ENCODE results near the gene PTPRN2.
"Not testable (repeated sequence)": the region's sequence is repeated elsewhere in the genome, so short reads cannot be mapped to it uniquely, and the experiment has no call there.

PTPRN2 gene

DNA sequence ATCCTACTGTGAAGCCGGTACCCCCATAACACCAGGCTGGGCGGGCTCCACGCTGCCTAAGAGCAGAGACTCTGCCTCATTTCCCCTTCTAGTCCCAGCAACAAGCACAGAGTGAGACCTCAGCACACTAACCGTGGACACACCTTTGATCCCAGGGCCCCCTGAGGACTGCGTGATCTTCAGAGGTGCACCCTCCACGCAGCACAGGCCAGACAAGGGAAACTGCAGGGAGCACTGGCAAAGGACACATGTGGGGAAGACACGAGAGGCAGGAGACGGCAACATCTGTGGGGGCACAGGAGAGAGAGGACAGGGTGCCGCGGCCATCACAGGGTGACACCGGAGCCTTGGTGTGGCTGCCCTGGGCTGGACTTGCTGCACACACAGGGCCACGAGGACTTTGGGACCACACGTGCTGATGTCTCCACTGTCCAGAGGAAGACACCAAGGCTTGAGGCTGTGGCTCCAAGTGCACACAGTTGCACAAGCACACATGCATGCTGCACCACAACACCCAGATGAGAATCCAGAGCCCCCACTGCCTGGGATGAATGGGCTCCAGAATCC, 128.8 kb downstream of the PTPRN2 start:
- no peak for DNase-seq
- in situ Hi-C loops (cut with MboI; ENCODE audit: low pct_unique_long_range_greater_than_20kb, low sequenced_read_pairs) = no loop called here

DNA sequence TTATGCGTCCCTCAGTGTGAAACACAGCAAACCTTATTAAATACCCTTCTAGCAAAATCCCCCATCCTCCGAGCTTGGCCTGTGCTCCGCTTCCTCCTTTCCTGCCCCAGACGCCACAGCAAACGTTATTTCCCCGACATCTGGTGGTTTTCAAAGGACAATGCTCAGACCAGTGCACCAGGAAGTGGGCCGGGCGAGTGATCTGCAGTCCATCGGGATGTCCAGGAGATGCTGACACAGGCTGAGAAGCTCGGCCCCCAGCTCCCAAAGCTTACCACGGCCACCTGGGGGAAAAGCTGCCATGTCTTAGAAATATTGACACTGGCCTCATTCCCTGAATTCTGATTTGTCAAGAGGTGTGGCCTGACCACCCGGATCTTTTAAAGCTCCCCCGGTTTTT, 129.5 kb downstream of the PTPRN2 start:
- in situ Hi-C loops (cut with MboI; ENCODE audit: low pct_unique_long_range_greater_than_20kb, low sequenced_read_pairs) = no loop called here

DNA sequence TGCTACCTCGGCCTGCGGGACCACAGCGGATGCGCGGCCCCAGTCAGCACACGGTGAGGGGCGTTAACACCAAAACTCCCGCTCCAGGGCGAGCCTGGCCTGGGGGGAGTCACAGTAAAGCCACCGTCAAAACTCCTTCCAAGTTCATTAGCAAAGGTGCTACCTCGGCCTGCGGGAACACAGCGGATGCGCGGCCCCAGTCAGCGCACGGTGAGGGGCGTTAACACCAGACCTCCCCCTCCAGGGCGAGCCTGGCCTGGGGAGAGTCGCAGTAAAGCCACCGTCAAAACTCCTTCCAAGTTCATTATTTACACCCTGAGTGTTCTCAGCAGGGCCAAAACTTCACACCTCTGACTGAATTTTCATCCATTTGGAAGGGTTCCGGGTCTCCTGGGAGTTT, 130.0 kb downstream of the PTPRN2 start:
- DNase-seq; in situ Hi-C loops (cut with MboI; ENCODE audit: low pct_unique_long_range_greater_than_20kb, low sequenced_read_pairs): not testable (repeated sequence)

More for the DNA sequence above, 129.5 kb downstream of the PTPRN2 start:
- DNase-seq = no peak

DNA sequence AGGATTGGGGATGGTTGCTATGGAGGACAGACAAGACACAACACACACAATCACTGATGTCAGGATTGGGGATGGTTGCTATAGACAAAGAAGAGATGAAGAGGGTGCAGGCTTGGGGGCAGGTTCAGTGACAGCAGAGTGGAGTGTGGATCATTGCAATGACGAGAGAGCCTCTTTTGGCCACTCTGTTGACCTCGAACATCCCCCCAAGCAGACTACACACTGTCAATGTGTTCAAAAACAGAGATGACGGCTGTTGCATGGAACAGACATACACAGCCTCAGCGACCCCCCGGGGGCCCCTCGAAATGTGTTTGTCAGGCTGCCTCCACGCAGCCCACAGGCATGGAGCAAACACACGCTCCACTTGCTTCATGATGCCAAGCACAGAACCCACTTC, 133.0 kb downstream of the PTPRN2 start:
- no peak for DNase-seq
- in situ Hi-C loops (cut with MboI; ENCODE audit: low pct_unique_long_range_greater_than_20kb, low sequenced_read_pairs) = no loop called here

DNA sequence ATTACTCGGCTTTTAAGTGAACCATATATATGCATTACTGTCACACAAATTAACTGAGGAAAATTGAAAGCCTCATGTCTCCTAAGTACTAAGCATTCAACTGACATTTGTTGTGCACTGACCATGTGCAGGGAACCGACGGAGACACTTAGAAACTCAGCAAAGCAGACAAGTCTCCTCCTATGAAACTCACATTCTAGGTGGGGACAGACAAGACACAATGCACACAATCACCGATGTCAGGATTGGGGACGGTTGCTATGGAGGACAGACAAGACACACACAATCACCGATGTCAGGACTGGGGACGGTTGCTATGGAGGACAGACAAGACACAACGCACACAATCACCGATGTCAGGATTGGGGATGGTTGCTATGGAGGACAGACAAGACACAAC, 134.0 kb downstream of the PTPRN2 start:
- no peak for DNase-seq
- in situ Hi-C loops (cut with MboI; ENCODE audit: low pct_unique_long_range_greater_than_20kb, low sequenced_read_pairs) = no loop called here

DNA sequence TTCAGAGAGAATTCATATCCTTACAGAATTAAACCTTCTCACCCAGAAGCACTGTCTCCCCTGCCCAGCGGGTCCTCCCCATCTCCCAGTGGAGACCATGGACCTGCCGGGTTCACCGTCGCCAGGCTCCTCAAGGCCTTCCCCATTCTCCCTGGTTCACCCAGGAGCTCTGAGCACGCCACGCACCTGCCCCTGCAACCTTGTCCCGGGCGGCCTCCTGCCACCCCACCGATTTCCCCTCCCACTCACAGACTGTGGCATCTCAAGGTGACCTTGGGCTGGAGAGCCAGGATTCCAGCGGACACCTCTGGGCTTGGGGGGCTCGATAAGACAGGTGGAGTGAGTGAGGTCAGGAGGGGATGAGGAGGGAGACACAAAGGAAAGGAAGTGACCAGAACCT, 135.3 kb downstream of the PTPRN2 start:
- in situ Hi-C loops (cut with MboI; ENCODE audit: low pct_unique_long_range_greater_than_20kb, low sequenced_read_pairs) = no loop called here
- no peak for DNase-seq

DNA sequence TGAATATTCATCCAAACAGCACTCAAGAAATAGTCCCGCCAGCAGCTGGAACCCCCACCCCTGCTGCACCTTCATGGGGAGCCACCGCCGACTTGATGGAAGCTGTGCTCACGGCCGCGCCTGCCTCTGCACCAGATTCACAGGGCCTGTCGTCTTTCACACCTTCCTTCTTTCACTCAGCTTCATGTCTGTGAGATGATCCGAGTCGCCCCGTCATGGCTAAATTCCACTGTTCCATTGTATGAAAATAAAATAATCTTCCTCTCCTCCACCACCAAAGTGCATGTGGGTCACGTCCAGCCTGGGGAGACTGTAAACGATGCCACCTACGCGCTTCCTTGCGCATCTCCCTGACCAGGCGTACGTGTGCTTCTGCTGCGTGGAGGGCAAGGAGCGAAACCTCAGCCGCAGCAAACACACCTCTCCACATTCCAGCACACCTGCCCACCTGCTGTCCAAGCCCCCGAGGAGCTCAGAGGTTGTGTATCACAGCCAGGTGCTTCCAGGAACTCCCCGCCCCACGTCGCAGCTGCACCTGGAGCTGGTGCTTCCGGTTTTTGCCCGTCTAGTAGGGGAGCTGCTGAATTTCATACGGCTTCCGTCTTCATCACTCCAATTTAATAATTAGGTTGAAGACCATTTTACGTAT, 137.0 kb downstream of the PTPRN2 start:
- DNase-seq = no peak
- in situ Hi-C loops (cut with MboI; ENCODE audit: low pct_unique_long_range_greater_than_20kb, low sequenced_read_pairs) = no loop called here

DNA sequence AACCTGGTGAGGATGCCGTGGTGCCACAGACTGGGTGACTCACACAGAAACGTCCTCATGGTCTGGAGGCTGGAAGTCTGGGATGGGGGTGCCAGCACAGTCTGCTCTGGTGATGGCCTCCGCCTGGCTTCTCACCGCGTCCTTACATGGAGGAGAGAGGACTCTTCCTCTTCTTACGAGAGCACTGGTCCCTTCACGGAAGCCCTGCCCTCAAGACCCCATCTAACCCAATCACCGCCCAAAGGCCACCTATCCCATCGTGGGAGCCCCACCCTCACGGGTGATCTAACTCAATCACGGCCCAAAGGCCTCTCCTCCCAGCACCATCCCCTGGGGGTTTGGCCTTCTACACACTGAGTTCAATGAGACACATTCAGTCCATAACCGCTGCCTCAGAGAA, 137.7 kb downstream of the PTPRN2 start:
- in situ Hi-C loops (cut with MboI; ENCODE audit: low pct_unique_long_range_greater_than_20kb, low sequenced_read_pairs) = no loop called here
- DNase-seq = no peak

DNA sequence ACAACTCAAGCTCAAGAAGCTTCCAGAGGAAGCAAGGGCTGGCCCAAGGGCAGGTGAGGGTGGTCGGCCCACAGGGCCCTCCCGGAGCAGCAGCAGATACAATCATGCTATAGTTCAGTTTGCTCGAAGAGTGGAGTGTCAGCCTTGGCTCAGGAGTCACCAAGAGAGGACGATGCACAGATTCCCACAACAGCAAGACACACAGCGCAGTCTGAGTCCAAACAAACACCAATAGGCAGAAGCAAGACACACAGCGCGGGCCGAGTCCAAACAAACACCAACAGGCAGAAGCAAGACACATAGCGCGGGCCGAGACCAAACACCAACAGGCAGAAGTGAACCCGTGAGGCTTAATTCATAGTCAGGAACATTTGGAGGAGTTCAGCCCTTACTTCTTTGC, 138.4 kb downstream of the PTPRN2 start:
- in situ Hi-C loops (cut with MboI; ENCODE audit: low pct_unique_long_range_greater_than_20kb, low sequenced_read_pairs) = no loop called here
- DNase-seq = no peak

DNA sequence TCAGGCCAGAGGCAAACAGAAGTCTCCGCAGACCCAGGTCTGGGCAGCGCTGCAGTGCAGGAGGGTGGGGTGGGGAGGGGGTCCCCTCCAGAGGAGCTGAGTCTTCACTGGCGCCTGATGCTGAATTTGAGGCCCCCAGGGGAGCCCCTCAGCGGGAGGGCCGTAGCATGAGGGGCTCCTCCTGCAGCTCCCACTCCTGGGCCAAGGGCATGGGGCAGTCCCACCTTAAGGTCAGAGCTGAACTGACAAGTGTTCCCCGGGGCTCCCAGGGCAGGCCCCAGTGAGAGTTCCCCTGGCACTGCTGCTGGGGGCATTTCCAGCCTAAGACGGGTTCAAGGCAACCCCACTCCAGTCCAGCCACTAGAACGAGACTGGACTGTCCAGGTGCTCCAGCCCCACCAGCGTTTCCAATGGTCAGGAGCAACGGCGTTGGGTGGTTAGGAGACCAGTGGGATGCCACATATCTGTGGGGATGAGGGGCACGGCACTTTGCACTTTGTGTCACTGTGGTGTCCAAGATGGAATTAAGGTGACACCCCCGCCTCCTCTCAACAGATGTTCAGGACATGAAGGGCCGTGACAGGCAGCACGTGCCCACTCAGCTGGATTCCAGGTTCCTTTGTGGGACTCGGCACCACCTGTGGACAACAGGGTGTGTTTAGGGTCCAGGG, 139.1 kb downstream of the PTPRN2 start:
- in situ Hi-C loops (cut with MboI; ENCODE audit: low pct_unique_long_range_greater_than_20kb, low sequenced_read_pairs) = no loop called here
- DNase-seq = no peak

DNA sequence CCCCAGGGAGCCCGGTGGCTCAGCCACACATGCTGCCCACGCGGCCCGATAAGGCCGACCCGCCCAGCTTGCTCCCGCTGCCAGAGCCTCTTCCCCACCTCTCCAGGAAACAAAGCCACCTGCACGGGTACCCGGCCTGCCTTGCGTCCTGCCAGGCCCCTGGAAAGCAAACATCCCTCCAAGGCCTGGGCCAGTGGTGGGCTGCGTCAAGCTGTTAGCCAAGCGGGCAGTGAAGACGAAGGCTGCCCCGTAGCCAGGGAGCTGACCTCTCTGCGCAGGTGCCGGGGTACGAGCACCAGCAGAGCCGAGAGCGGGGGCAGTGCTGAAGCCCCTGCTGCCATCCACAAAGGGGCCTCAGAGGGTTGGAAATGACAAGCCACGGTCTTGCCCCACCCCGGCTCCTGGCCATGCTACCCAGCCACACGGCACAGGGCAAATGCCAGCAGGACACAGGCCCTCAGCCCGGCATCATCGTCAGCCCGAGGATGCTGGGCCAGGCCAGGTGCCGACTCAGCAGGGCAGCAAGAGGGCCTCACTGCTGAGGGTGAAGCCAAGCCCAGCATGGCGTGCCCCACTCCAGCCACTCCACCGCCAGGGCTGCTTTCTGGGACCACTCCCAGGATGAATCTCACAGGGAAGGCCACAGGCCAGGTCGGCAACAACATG, 140.0 kb downstream of the PTPRN2 start:
- in situ Hi-C loops (cut with MboI; ENCODE audit: low pct_unique_long_range_greater_than_20kb, low sequenced_read_pairs) = no loop called here
- DNase-seq = no peak

DNA sequence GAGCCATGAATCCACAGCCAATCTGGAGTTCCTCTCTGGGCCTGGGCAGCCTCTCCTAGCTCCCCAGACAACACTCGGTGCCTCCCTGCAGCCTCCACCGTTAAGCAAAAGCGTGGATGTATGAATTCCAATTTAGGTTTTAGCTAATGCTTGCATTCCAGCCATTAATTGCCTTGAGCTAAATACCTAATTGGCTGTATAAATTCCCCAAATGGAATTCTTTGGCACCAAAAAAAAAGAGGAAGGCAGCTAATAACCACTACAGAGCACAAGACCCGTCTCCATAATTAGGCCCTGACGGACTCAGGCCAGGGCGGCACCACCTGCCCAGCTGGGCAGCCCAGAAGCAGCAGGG, 140.5 kb downstream of the PTPRN2 start:
- no peak for DNase-seq
- in situ Hi-C loops (cut with MboI; ENCODE audit: low pct_unique_long_range_greater_than_20kb, low sequenced_read_pairs) = no loop called here

DNA sequence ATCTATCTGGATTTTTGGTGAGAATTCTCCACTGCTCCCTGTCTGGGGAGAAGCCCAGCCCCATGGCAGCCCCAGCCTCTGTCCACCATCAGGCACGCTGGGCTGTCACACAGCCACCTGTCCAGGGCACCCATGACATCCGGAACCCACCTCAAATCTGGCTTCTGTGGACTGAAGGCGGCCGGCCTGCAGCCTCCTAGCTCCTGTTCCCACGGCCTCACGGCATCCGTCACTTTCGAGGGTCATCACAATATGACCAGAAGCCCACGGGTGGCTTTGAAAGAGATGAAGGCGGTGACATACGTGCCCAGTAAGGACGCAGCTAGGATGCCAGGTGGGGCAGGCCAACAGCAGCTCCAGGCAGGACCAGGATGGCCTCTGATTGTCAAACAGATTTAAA, 140.9 kb downstream of the PTPRN2 start:
- in situ Hi-C loops (cut with MboI; ENCODE audit: low pct_unique_long_range_greater_than_20kb, low sequenced_read_pairs) = no loop called here
- DNase-seq = no peak

DNA sequence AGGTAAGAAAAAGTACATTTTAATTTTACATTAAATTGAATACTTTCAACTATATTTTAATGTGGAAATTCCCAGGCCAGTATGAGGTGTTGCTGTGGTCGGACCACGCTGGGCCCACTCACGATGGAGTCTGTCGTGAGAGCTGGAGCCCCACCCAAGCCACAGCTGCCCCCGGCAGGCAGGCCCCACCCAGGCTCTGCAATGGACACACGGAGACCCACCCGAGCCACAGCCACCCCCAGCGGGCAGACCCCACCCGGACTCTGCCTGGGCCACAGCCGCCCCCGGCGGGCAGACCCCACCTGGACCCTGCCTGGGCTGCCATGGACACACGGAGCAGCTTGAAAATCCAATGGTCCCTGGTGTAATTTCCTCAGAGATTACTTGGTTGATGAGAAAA, 141.3 kb downstream of the PTPRN2 start:
- in situ Hi-C loops (cut with MboI; ENCODE audit: low pct_unique_long_range_greater_than_20kb, low sequenced_read_pairs) = no loop called here
- DNase-seq = no peak

DNA sequence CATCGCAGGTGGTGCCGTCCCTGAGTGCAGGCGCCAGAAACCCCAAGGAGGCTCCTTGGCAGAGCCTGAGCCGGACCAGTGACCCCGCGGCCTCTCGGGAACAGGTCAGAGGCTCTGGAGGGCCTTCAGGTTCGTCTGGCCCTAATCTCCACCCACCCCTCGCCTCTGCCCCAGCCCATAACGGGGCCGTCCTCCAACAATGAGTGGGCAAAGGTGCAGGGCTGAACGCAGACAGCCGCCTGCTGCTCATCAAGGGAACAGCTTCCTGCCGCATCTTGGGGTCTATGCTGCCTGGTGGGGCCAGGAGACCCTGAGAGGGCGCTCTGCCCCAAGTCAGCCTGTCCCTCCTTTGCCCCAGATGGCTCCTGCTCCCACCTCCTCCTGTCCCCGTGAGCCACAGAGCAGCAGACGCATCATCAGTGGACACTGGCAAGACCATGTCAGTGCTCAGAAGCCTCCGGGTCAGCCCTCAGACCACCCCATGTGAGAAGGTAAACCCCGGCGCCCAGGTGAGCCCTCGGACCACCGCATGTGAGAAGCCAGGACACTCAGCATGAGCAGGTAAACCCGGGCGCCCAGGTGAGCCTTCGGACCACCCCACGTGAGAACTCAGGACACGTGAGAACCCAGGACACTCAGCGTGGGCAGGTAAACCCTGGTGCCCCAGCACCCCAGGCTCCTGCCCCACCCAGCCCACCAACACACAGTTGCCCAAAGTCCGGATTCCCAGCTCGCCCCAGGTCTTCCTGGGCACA, 142.0 kb downstream of the PTPRN2 start:
- in situ Hi-C loops (cut with MboI; ENCODE audit: low pct_unique_long_range_greater_than_20kb, low sequenced_read_pairs) = no loop called here
- no peak for DNase-seq

DNA sequence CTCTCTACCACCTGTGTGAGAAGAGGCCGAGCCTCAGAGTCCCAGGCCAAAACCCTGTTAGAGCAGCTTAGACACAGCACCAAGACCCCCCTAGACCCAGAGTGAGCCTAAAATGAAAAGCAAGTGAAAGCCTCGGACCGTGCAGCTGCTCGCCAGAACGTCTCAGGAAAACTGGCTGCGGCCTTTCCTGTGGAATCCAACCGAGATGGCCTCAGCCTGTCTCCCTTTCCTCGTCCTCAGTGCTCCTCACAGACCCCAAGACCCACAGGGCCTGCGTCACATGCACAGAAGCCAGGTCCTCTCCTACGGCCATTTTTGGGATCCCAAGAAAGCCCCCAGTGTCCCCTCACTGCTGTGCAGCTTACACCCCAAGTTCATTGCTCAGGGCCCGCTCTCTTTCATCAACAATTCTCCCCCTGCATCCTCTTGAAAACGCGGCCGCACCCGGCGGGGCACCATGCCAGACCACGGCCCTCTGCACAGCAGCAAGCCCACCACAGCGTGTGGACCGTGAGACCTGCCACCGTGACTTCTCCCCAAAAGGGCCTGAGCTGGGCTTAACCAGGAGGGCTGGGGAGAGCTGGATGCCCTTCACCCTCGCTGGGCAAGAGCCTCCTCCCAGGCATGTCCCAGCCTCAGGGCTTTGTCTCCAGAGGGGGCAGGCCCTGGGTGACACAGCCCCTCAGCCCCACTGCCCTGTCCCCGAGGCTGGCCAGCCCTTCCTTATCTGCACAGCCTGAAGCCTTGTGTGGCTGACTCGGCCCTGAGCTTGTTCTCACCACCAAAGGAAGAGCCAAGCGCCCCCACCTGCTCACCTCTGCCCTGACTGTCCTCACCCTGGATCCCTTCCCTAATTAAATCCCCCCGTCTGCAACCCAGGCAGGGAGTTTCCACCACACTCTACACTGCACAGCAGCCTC, 142.9 kb downstream of the PTPRN2 start:
- no peak for DNase-seq
- in situ Hi-C loops (cut with MboI; ENCODE audit: low pct_unique_long_range_greater_than_20kb, low sequenced_read_pairs) = no loop called here

DNA sequence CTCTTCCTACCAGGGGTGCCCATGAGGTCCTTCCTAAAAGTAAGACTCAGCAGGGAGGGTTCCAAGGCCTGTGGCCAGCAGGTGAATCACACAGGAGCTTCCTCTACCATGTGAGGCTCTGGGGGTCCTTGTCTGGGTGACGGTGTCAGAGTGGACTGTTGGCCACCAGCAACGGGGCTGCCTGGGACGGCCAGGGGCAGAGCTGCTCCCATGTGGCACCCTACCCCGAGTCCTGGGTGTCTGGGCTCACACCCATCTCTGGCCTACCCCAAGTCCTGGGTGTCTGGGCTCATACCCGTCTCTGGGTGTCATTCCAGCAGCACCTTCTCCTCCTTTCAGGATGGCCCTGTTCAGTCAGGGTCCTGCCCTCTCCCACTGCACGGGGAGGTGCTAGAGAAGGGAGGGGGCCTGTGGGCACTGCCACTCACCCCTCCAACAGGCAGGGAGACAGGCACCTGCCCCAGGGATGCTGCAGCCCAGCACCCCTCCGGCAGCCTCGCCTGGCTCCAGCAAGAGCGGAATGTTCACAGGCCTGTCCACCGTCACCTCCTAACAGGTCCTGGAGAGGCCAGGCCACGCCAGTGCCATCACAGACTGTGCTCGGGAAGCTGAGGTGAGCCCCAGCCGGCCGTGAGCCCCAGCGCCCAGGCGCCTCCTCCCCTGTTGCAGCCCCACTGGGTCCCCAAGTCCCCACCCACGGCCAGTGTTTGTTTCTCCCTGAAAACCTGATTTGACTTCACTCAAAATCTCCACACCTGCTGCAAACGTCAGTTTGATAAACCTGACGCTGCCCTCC, 143.7 kb downstream of the PTPRN2 start:
- DNase-seq = no peak
- in situ Hi-C loops (cut with MboI; ENCODE audit: low pct_unique_long_range_greater_than_20kb, low sequenced_read_pairs) = no loop called here
